ENCODE measurements around the gene AGBL1.

The AGBL1 gene

GRCh38 chr15:86657305-86657704 lies 577.6 kb downstream of the AGBL1 start:
- no peak for DNase-seq

- DNase-seq = no peak
Observed at GRCh38 chr15:86659724-86660411, 580.2 kb downstream of the AGBL1 start.

GRCh38 chr15:86661580-86661979 lies 581.9 kb downstream of the AGBL1 start:
- no peak for DNase-seq

GRCh38 chr15:86663304-86663703 lies 583.6 kb downstream of the AGBL1 start:
- no peak for DNase-seq

- DNase-seq = no peak
Observed at GRCh38 chr15:86663979-86664378, 584.3 kb downstream of the AGBL1 start.

GRCh38 chr15:86664581-86664980 lies 584.9 kb downstream of the AGBL1 start:
- no peak for DNase-seq

- no peak for DNase-seq
Observed at GRCh38 chr15:86676002-86676401, 596.3 kb downstream of the AGBL1 start.

- DNase-seq = no peak
Observed at GRCh38 chr15:86677278-86677677, 597.6 kb downstream of the AGBL1 start.

GRCh38 chr15:86685263-86685662 lies 605.6 kb downstream of the AGBL1 start:
- no peak for DNase-seq

- no peak for DNase-seq
Observed at GRCh38 chr15:86689006-86689405, 609.3 kb downstream of the AGBL1 start.

- DNase-seq = no peak
Observed at GRCh38 chr15:86690566-86690965, 610.9 kb downstream of the AGBL1 start.

GRCh38 chr15:86691091-86691663 lies 611.5 kb downstream of the AGBL1 start:
- DNase-seq = no peak

- no peak for DNase-seq
Observed at GRCh38 chr15:86700864-86701610, 621.4 kb downstream of the AGBL1 start.

GRCh38 chr15:86701611-86701963 lies 621.9 kb downstream of the AGBL1 start:
- no peak for DNase-seq

GRCh38 chr15:86706813-86707212 lies 627.1 kb downstream of the AGBL1 start:
- DNase-seq = no peak

- no peak for DNase-seq
Observed at GRCh38 chr15:86711476-86711875, 631.8 kb downstream of the AGBL1 start.

- DNase-seq = no peak
Observed at GRCh38 chr15:86714241-86714640, 634.6 kb downstream of the AGBL1 start.

GRCh38 chr15:86725628-86726027 lies 646.0 kb downstream of the AGBL1 start:
- DNase-seq = no peak

GRCh38 chr15:86735247-86736040 lies 655.8 kb downstream of the AGBL1 start:
- no peak for DNase-seq

- DNase-seq = no peak
Observed at GRCh38 chr15:86741917-86742316, 662.2 kb downstream of the AGBL1 start.

- peak; percentile 62 for DNase-seq
Observed at GRCh38 chr15:86743283-86743903, 663.7 kb downstream of the AGBL1 start.

GRCh38 chr15:86744198-86744780 lies 664.6 kb downstream of the AGBL1 start:
- no peak for DNase-seq

- DNase-seq = no peak
Observed at GRCh38 chr15:86751116-86751515, 671.4 kb downstream of the AGBL1 start.

Data from CD4-positive, alpha-beta T cell treated with Interleukin-10 for 1 hour (primary cell).